ENCODE data around the gene CTIF. TPM values are rescaled to one million over a fixed set of nuclear protein-coding genes. Genes with fewer than 3 reads are reported as not detected.

Gene CTIF
- total and polyA plus RNA-seq, 2 donors (not counting 1 experiment from before 2014, with no cell fraction given), result 27.2 to 28.1 TPM

GRCh38 chr18:48736321-48737260 is 197.8 kb downstream of the CTIF start:
- no peaks in the 10 kb centered on the region for H3K79me2 ChIP-seq (ENCODE audit: control insufficient read depth, insufficient read depth, low read length)
- no peak overlapping the region for H3K27ac ChIP-seq (ENCODE audit: insufficient read depth, low read length)
- no peaks in the 10 kb centered on the region for H4K20me1 ChIP-seq (ENCODE audit: control insufficient read depth, extremely low read depth, insufficient read depth, low read length)
- no peak overlapping the region for H3K4me3 ChIP-seq (replicated peaks in 1 of 4; ENCODE audit: control extremely low read depth in 1 of 4, insufficient read depth in 1 of 4, low read depth in 3 of 4, low read length in 4 of 4)
- H3K36me3 ChIP-seq (ENCODE audit: control insufficient read depth, insufficient read depth, low read length), result peaks cover 4% of the 10 kb centered on the region
- H3K4me1 ChIP-seq (ENCODE audit: control insufficient read depth, extremely low read depth, insufficient read depth, low read length), result peaks cover 9% of the 10 kb centered on the region
- H3K27me3 ChIP-seq (ENCODE audit: control insufficient read depth, insufficient read depth, low read length), result no peaks in the 10 kb centered on the region
- no peak overlapping the region for H3K4me2 ChIP-seq (ENCODE audit: extremely low read depth, insufficient read depth, low read length)
- no peak for DNase-seq (ENCODE audit: low read depth in 2 of 2)
- no peak overlapping the region for H2AFZ ChIP-seq (ENCODE audit: low read length)
- no peak overlapping the region for H3K9ac ChIP-seq (ENCODE audit: insufficient read depth, low read length)
- no peaks in the 10 kb centered on the region for H3K9me3 ChIP-seq (ENCODE audit: control insufficient read depth, insufficient read depth, low read depth, low read length)
- TF ChIP-seq EZH2 (IDR thresholded peaks at IDR 0.05; ENCODE audit: low read length, missing control alignments), result no peak
- TF ChIP-seq, protein P1, sequence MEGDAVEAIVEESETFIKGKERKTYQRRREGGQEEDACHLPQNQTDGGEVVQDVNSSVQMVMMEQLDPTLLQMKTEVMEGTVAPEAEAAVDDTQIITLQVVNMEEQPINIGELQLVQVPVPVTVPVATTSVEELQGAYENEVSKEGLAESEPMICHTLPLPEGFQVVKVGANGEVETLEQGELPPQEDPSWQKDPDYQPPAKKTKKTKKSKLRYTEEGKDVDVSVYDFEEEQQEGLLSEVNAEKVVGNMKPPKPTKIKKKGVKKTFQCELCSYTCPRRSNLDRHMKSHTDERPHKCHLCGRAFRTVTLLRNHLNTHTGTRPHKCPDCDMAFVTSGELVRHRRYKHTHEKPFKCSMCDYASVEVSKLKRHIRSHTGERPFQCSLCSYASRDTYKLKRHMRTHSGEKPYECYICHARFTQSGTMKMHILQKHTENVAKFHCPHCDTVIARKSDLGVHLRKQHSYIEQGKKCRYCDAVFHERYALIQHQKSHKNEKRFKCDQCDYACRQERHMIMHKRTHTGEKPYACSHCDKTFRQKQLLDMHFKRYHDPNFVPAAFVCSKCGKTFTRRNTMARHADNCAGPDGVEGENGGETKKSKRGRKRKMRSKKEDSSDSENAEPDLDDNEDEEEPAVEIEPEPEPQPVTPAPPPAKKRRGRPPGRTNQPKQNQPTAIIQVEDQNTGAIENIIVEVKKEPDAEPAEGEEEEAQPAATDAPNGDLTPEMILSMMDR (conservative IDR thresholded peaks at IDR 0.05 in 1 of 2, IDR thresholded peaks at IDR 0.05 in 1 of 2; ENCODE audit: low read depth in 1 of 2, low read length in 2 of 2), result no peak

DNA sequence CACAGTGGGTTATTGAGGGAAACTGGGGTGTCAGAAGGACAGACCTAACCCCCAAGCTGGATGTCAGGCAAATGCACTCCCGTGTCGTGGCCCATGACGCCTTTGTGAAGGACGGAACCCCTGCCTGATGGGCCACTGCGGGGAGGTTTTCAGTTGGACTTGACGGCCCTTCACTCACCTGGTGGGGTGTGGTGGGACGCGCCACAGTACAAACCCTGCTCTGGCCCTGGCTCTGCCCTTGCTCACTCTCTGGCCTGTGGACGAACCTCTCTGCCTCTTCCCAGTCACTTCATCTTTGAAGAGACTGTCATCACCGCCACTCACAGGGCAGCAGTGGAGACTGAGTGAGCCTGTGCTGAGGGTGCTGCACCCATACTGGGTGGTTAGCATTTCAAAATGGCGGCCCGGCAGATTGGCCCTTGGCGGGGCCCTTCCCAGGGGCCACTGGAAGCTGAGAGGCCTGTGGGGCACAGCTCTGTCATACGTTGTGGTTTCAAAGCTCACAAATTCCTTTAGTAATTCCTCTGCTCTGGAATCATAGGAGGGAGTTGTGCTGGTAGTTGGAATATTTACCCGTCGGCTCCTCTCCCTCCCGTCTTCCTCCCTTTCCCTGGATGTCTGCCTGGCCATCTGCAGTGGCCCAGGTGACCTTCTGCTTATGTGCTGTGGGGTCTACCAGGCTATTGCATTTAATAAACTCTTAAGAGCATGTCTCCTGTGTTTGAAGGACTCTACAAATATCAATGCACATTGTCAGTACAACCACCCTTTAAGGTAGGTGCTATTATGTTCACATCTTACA is 200.6 kb downstream of the CTIF start:
- Histone ChIP-seq H3K4me1 (ENCODE audit: control insufficient read depth, extremely low read depth, insufficient read depth, low read length) (peaks cover 19% of the 10 kb centered on the region), H3K4me3 (replicated peaks in 1 of 4; ENCODE audit: control extremely low read depth in 1 of 4, insufficient read depth in 1 of 4, low read depth in 3 of 4, low read length in 4 of 4) (no peak overlapping the region), H3K27ac (ENCODE audit: insufficient read depth, low read length) (no peak overlapping the region), H3K79me2 (ENCODE audit: control insufficient read depth, insufficient read depth, low read length) (no peaks in the 10 kb centered on the region), H3K4me2 (ENCODE audit: extremely low read depth, insufficient read depth, low read length) (no peak overlapping the region), H4K20me1 (ENCODE audit: control insufficient read depth, extremely low read depth, insufficient read depth, low read length) (no peaks in the 10 kb centered on the region), H3K9me3 (ENCODE audit: control insufficient read depth, insufficient read depth, low read depth, low read length) (no peaks in the 10 kb centered on the region), H2AFZ (ENCODE audit: low read length) (no peak overlapping the region), H3K9ac (ENCODE audit: insufficient read depth, low read length) (no peak overlapping the region), H3K36me3 (ENCODE audit: control insufficient read depth, insufficient read depth, low read length) (peaks cover 2% of the 10 kb centered on the region), H3K27me3 (ENCODE audit: control insufficient read depth, insufficient read depth, low read length) (no peaks in the 10 kb centered on the region)
- peak in 1 of 2 donors; percentile 47 for DNase-seq (ENCODE audit: low read depth in 2 of 2)
- TF ChIP-seq, protein P1 (conservative IDR thresholded peaks at IDR 0.05 in 1 of 2, IDR thresholded peaks at IDR 0.05 in 1 of 2; ENCODE audit: low read depth in 1 of 2, low read length in 2 of 2), result no peak
- TF ChIP-seq EZH2 (IDR thresholded peaks at IDR 0.05; ENCODE audit: low read length, missing control alignments), result no peak

DNA sequence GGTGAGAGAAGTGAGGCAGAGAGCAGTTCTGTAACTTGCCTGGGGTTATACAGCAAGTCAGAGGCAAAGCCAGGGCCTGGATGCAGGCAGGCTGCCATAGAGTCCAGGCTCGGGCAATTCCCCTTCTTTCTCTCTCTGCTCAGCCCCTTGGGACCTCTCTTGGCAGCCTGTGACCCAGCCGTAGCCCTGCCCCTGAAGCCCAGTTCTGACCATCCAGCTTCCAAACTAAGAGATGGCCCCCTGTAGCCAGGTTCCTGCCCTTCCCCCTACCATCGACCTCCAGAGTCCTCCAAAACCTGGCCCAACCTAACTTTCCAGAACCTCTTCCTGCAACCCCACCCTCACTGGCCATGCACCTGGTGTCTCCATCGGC is 201.2 kb downstream of the CTIF start:
- no peaks in the 10 kb centered on the region for H3K9me3 ChIP-seq (ENCODE audit: control insufficient read depth, insufficient read depth, low read depth, low read length)
- H3K27ac ChIP-seq (ENCODE audit: insufficient read depth, low read length), result no peak overlapping the region
- H4K20me1 ChIP-seq (ENCODE audit: control insufficient read depth, extremely low read depth, insufficient read depth, low read length), result no peaks in the 10 kb centered on the region
- H3K4me2 ChIP-seq (ENCODE audit: extremely low read depth, insufficient read depth, low read length), result no peak overlapping the region
- no peak overlapping the region for H2AFZ ChIP-seq (ENCODE audit: low read length)
- H3K4me3 ChIP-seq (replicated peaks in 1 of 4; ENCODE audit: control extremely low read depth in 1 of 4, insufficient read depth in 1 of 4, low read depth in 3 of 4, low read length in 4 of 4), result no peak overlapping the region
- peaks cover 2% of the 10 kb centered on the region for H3K36me3 ChIP-seq (ENCODE audit: control insufficient read depth, insufficient read depth, low read length)
- no peak overlapping the region for H3K9ac ChIP-seq (ENCODE audit: insufficient read depth, low read length)
- TF ChIP-seq EZH2 (IDR thresholded peaks at IDR 0.05; ENCODE audit: low read length, missing control alignments), result no peak
- TF ChIP-seq, protein P1 (conservative IDR thresholded peaks at IDR 0.05 in 1 of 2, IDR thresholded peaks at IDR 0.05 in 1 of 2; ENCODE audit: low read depth in 1 of 2, low read length in 2 of 2), result no peak
- no peaks in the 10 kb centered on the region for H3K79me2 ChIP-seq (ENCODE audit: control insufficient read depth, insufficient read depth, low read length)
- H3K4me1 ChIP-seq (ENCODE audit: control insufficient read depth, extremely low read depth, insufficient read depth, low read length), result peaks cover 13% of the 10 kb centered on the region
- H3K27me3 ChIP-seq (ENCODE audit: control insufficient read depth, insufficient read depth, low read length), result no peaks in the 10 kb centered on the region
- DNase-seq (ENCODE audit: low read depth in 2 of 2), result no peak
